Neural cell (in vitro differentiated cells): ENCODE results near the gene SH3RF2. TPM values are rescaled to one million over a fixed set of nuclear protein-coding genes. Genes with fewer than 3 reads are reported as not detected.

Experiments
- H2AFZ ChIP-seq: fragments of 200-600, 300-800 bp; sonication (generic), shearing (Covaris generic); 2 replicates; pipeline ENCODE4 v1.6.0; 2014; ENCODE audit warnings: low read depth, mild to moderate bottlenecking, antibody characterized with exemption, low read length, moderate library complexity
- H3F3A ChIP-seq: fragments of 200-600 bp; shearing (Covaris generic); 2 replicates; pipeline ENCODE4 v1.6.1; 2016; ENCODE audit warnings: mild to moderate bottlenecking, moderate library complexity, mixed read lengths, antibody characterized with exemption, low read length; ENCODE audit not compliant: insufficient read depth, poor library complexity, severe bottlenecking
- H3K27ac ChIP-seq: fragments of 200-600, 300-800 bp; sonication (generic), shearing (Covaris generic); 2 replicates; pipeline ENCODE4 v1.5.1; 2014; ENCODE audit warnings: mild to moderate bottlenecking, low read length, moderate library complexity
- H3K27me3 ChIP-seq: fragments of 300-800, 200-600 bp; sonication (generic), shearing (Covaris generic); 2 replicates; pipeline ENCODE4 v1.6.0; 2014; ENCODE audit warnings: mild to moderate bottlenecking, low read depth, low read length, moderate library complexity; ENCODE audit not compliant: insufficient read depth
- H3K36me3 ChIP-seq: fragments of 300-800, 200-600 bp; sonication (generic), shearing (Covaris generic); 2 replicates; pipeline ENCODE4 v1.5.1; 2014; ENCODE audit warnings: mild to moderate bottlenecking, antibody characterized with exemption, low read length, moderate library complexity; ENCODE audit not compliant: insufficient read depth
- H3K4me2 ChIP-seq: fragments of 300-800, 200-600 bp; sonication (generic), shearing (Covaris generic); 2 replicates; pipeline ENCODE4 v1.6.0; 2014; ENCODE audit warnings: mild to moderate bottlenecking, low read length
- H3K4me3 ChIP-seq: fragments of 300-800, 200-600 bp; sonication (generic), shearing (Covaris generic); 2 replicates; pipeline ENCODE4 v1.5.1; 2014; ENCODE audit warnings: mild to moderate bottlenecking, low read length, moderate library complexity
- H3K79me2 ChIP-seq: fragments of 200-600 bp; shearing (Covaris generic); replicated peaks from 2 replicates; pipeline ENCODE4 v1.6.0; 2014; ENCODE audit warnings: mild to moderate bottlenecking, low read length, moderate library complexity; ENCODE audit not compliant: insufficient read depth
- H3K9ac ChIP-seq: fragments of 300-800, 200-600 bp; sonication (generic), shearing (Covaris generic); 2 replicates; pipeline ENCODE4 v1.6.1; 2016; ENCODE audit warnings: mild to moderate bottlenecking, low read length, mixed read lengths
- H3K9me2 ChIP-seq: fragments of 200-600 bp; shearing (Covaris generic); 2 replicates; pipeline ENCODE4 v1.6.1; 2016; ENCODE audit warnings: mild to moderate bottlenecking, low read length, mixed read lengths; ENCODE audit not compliant: insufficient read depth
- H3K9me3 ChIP-seq: fragments of 200-600, 300-800 bp; sonication (generic), shearing (Covaris generic); 2 replicates; pipeline ENCODE4 v1.6.1; 2016; ENCODE audit warnings: mild to moderate bottlenecking, mixed run types, low read length, moderate library complexity, mixed read lengths
- H4K20me1 ChIP-seq: fragments of 200-600 bp; shearing (Covaris generic); 2 replicates; pipeline ENCODE4 v1.6.1; 2016; ENCODE audit warnings: mild to moderate bottlenecking, mixed run types; ENCODE audit not compliant: insufficient read depth
- CTCF ChIP-seq: fragments of 450-650 bp; IDR thresholded peaks from 2 replicates; pipeline ENCODE4 v1.5.1; 2014; ENCODE audit warnings: antibody characterized with exemption, mild to moderate bottlenecking, moderate library complexity; ENCODE audit not compliant: poor library complexity, severe bottlenecking
- EP300 ChIP-seq: fragments of 450-650 bp; conservative IDR thresholded peaks from 2 replicates; pipeline ENCODE4 v1.6.1; 2014; ENCODE audit warnings: antibody characterized with exemption, mild to moderate bottlenecking, moderate library complexity; ENCODE audit not compliant: poor library complexity, severe bottlenecking
- EZH2 ChIP-seq: fragments of 200-600, 300-800 bp; shearing (Covaris generic), sonication (generic); IDR thresholded peaks from 2 replicates; pipeline ENCODE4 v1.6.1; 2014; ENCODE audit warnings: antibody characterized with exemption, low read length, borderline replicate concordance, mild to moderate bottlenecking; ENCODE audit not compliant: insufficient read depth, poor library complexity, severe bottlenecking
- MXI1 ChIP-seq: fragments of 450-650 bp; conservative IDR thresholded peaks from 2 replicates; pipeline ENCODE4 v1.6.1; 2014; ENCODE audit warnings: antibody characterized with exemption, mild to moderate bottlenecking; ENCODE audit not compliant: poor library complexity, severe bottlenecking
- POLR2AphosphoS5 ChIP-seq: IDR thresholded peaks from 2 replicates; pipeline ENCODE4 v1.6.1; 2012
- RAD21 ChIP-seq: fragments of 450-650 bp; conservative IDR thresholded peaks from 2 replicates; pipeline ENCODE4 v1.6.1; 2014; ENCODE audit warnings: antibody characterized with exemption, mild to moderate bottlenecking, moderate library complexity
- REST ChIP-seq: IDR thresholded peaks from 2 replicates; pipeline ENCODE4 v1.6.1; 2012; ENCODE audit warnings: borderline replicate concordance
- SMC3 ChIP-seq: fragments of 450-650 bp; conservative IDR thresholded peaks from 2 replicates; pipeline ENCODE4 v1.6.1; 2014; ENCODE audit warnings: antibody characterized with exemption, mild to moderate bottlenecking, moderate library complexity; ENCODE audit not compliant: poor library complexity
- TAF1 ChIP-seq: IDR thresholded peaks from 2 replicates; pipeline ENCODE4 v1.6.1; 2012; ENCODE audit warnings: low read depth
- polyA plus RNA-seq: library from polyadenylated mRNA; depleted of rRNA; stranded (reverse); fragments of >200 nt; gene quantifications from 2 replicates; pipeline ENCODE4 v1.2.3, GENCODE V29; 2014

SH3RF2 gene
- polyA plus RNA-seq, 1 donor from 2014 or later: not detected

- no peak overlapping the region for H3K4me2 ChIP-seq
- no peak overlapping the region for H3K4me3 ChIP-seq
- H2AFZ ChIP-seq: no peak overlapping the region
- H3K79me2 ChIP-seq: no peaks in the 10 kb centered on the region
- peaks cover 5% of the 10 kb centered on the region for H3K9me3 ChIP-seq
- no peak overlapping the region for H3K27ac ChIP-seq
- no peaks in the 10 kb centered on the region for H3K36me3 ChIP-seq
- H3K27me3 ChIP-seq: no peaks in the 10 kb centered on the region
- H3F3A ChIP-seq: no peaks in the 10 kb centered on the region
- H4K20me1 ChIP-seq: no peaks in the 10 kb centered on the region
- no peaks in the 10 kb centered on the region for H3K9me2 ChIP-seq
- no peak overlapping the region for H3K9ac ChIP-seq
- TF ChIP-seq CTCF: no peak
- no peak for TF ChIP-seq RAD21
- no peak for TF ChIP-seq EZH2
- no peak for TF ChIP-seq MXI1
- TF ChIP-seq TAF1: no peak
- no peak for TF ChIP-seq SMC3
- no peak for TF ChIP-seq EP300
- TF ChIP-seq REST: no peak
- no peak for TF ChIP-seq POLR2AphosphoS5
Measured at GRCh38 chr5:146006470-146007190, 70.3 kb downstream of the SH3RF2 start.

GRCh38 chr5:146007270-146007669 lies 70.9 kb downstream of the SH3RF2 start:
- Histone ChIP-seq H3K9me3 (peaks cover 5% of the 10 kb centered on the region), H3K9ac (no peak overlapping the region), H3F3A (no peaks in the 10 kb centered on the region), H3K27me3 (no peaks in the 10 kb centered on the region), H3K4me3 (no peak overlapping the region), H3K36me3 (no peaks in the 10 kb centered on the region), H3K9me2 (no peaks in the 10 kb centered on the region), H3K27ac (no peak overlapping the region), H4K20me1 (no peaks in the 10 kb centered on the region), H3K79me2 (no peaks in the 10 kb centered on the region), H3K4me2 (no peak overlapping the region), H2AFZ (no peak overlapping the region)
- TF ChIP-seq REST (no peak), SMC3 (no peak), TAF1 (no peak), RAD21 (no peak)
